HK-2 (cell line): ENCODE results near the gene CEP350.

ENCODE experiments used
- DNase-seq: peaks from one replicate; pipeline ENCODE4 v3.0.0-alpha.2; 2018; ENCODE audit not compliant: unreplicated experiment

Gene CEP350

GRCh38 chr1:180062452-180062971, 107.9 kb downstream of the CEP350 start:
- no peak for DNase-seq

GRCh38 chr1:180065408-180065807, 110.8 kb downstream of the CEP350 start:
- no peak for DNase-seq

GRCh38 chr1:180066150-180066549, 111.5 kb downstream of the CEP350 start:
- no peak for DNase-seq

GRCh38 chr1:180070286-180070685, 115.7 kb downstream of the CEP350 start:
- DNase-seq: no peak

GRCh38 chr1:180071759-180072158, 117.1 kb downstream of the CEP350 start:
- DNase-seq: no peak

GRCh38 chr1:180080439-180080838, 125.8 kb downstream of the CEP350 start:
- DNase-seq: no peak

- no peak for DNase-seq
Measured at GRCh38 chr1:180081474-180081873, 126.9 kb downstream of the CEP350 start.

- no peak for DNase-seq
Measured at GRCh38 chr1:180083164-180083563, 128.6 kb downstream of the CEP350 start.

- DNase-seq: no peak
Measured at GRCh38 chr1:180084867-180085266, 130.3 kb downstream of the CEP350 start.

GRCh38 chr1:180085331-180085730, 130.7 kb downstream of the CEP350 start:
- no peak for DNase-seq

GRCh38 chr1:180092931-180093650, 138.5 kb downstream of the CEP350 start:
- DNase-seq: no peak

- no peak for DNase-seq
Measured at GRCh38 chr1:180094705-180095295, 140.2 kb downstream of the CEP350 start.

- DNase-seq: no peak
Measured at GRCh38 chr1:180096584-180097325, 142.1 kb downstream of the CEP350 start.

GRCh38 chr1:180097326-180097605, 142.7 kb downstream of the CEP350 start:
- DNase-seq: no peak

- no peak for DNase-seq
Measured at GRCh38 chr1:180101411-180101810, 146.8 kb downstream of the CEP350 start.

GRCh38 chr1:180103819-180104218, 149.2 kb downstream of the CEP350 start:
- no peak for DNase-seq

GRCh38 chr1:180112091-180112490, 157.5 kb downstream of the CEP350 start:
- no peak for DNase-seq

GRCh38 chr1:180112984-180113647, 158.5 kb downstream of the CEP350 start:
- DNase-seq: no peak

- no peak for DNase-seq
Measured at GRCh38 chr1:180114396-180114945, 159.9 kb downstream of the CEP350 start.

GRCh38 chr1:180116964-180117763, 162.6 kb downstream of the CEP350 start:
- no peak for DNase-seq

GRCh38 chr1:180117764-180118116, 163.1 kb downstream of the CEP350 start:
- DNase-seq: no peak
